Skeletal muscle satellite cell (primary cell): Measurements from ENCODE around the gene MRPL18.

ENCODE experiments used
- H3K27me3 ChIP-seq: 2 replicates; pipeline ENCODE4 v1.7.0; 2013; ENCODE audit warnings: low read length; ENCODE audit not compliant: control insufficient read depth, insufficient read depth
- H3K36me3 ChIP-seq: 2 replicates; pipeline ENCODE4 v1.7.0; 2013; ENCODE audit warnings: mild to moderate bottlenecking, control low read depth, low read length; ENCODE audit not compliant: insufficient read depth
- H3K4me1 ChIP-seq: 2 replicates; pipeline ENCODE4 v1.7.0; 2013; ENCODE audit warnings: low read length; ENCODE audit not compliant: control insufficient read depth, insufficient read depth
- H3K4me2 ChIP-seq: 2 replicates; pipeline ENCODE4 v1.7.0; 2013; ENCODE audit warnings: mild to moderate bottlenecking, low read length
- H3K4me3 ChIP-seq: 2 replicates; pipeline ENCODE4 v1.7.0; 2013; ENCODE audit warnings: low read length
- H3K9ac ChIP-seq: 2 replicates; pipeline ENCODE4 v1.7.0; 2013; ENCODE audit warnings: mild to moderate bottlenecking, low read depth, low read length, moderate library complexity
- H3K9me3 ChIP-seq: replicated peaks from 2 replicates; pipeline ENCODE4 v1.7.0; 2013; ENCODE audit warnings: mild to moderate bottlenecking, control low read depth, low read length

The MRPL18 gene

DNA sequence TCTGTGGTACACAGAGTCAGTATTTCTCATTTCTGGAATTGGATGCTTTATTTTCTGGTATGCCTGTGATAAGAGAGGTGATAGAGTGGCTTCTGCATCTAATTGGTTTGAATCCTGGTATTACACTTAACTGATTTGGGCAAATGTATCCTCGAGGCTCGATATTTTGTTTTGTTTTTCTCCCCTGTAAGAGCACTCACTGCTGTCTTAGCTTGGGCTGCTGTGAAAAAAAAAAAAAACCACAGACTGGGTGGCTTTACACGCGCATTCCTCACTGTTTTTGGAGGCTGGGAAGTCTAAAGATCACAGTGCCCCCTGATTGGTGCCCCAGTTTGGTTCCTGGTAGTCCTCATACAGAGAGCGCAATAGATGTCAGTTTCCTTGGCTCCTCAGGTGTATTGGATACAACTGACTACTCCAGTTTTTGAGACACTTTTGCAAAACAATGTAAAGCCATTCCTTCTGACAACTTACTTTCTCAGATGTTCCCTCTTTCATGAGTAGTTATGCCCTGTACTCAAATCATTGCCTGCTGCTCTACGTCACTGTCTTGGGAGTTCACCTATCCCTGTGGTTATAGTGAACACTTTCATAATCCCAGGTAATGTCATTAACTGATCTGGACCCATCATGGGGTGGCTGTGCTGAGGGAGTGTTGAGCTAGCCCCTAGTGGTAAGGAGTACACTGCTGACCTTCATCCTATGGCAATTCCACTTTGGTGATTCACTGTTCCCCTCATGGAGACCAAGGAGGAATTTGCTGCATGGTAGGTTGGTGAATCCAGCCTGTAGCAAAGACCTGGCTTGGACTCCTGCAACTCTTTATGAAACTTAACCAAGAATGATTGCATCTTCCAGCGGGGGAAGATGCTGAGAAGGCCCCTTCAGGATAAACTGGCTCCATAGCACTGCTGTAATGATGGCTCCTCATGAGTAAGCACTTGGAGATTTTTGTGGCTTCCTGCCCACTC, 32.0 kb upstream of the MRPL18 start:
- Histone ChIP-seq H3K9ac (no peak overlapping the region), H3K27me3 (no peaks in the 10 kb centered on the region), H3K36me3 (peaks cover 56% of the 10 kb centered on the region), H3K4me3 (no peak overlapping the region), H3K4me1 (peaks cover 41% of the 10 kb centered on the region), H3K4me2 (no peak overlapping the region), H3K9me3 (no peaks in the 10 kb centered on the region)

DNA sequence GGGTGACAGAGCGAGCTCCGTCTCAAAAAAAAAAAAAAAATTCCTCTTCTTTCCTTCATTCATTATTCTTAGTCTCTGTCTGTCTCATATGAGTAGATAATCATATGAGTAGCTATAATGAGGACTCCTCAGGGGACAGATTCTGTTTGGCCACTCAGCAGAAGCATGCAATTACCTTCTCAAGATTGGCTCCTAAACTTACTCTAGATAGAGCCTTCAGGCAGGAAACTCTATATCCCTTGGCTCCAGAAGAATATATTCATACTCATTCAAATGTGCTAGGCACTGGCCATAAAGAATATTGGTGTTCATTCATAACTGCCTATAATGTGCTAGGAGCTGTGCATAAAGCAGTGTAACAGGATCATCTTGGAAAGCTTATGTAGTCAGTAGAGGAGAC, 30.6 kb upstream of the MRPL18 start:
- peaks cover 47% of the 10 kb centered on the region for H3K36me3 ChIP-seq
- peaks cover 41% of the 10 kb centered on the region for H3K4me1 ChIP-seq
- no peak overlapping the region for H3K4me2 ChIP-seq
- H3K9me3 ChIP-seq, result no peaks in the 10 kb centered on the region
- no peak overlapping the region for H3K4me3 ChIP-seq
- H3K9ac ChIP-seq, result peak overlapping the region; percentile 52
- no peaks in the 10 kb centered on the region for H3K27me3 ChIP-seq

GRCh38 chr6:159760602-159761057, 29.6 kb upstream of the MRPL18 start:
- H3K27me3 ChIP-seq, result no peaks in the 10 kb centered on the region
- peak overlapping the region; percentile 99 for H3K4me2 ChIP-seq
- H3K36me3 ChIP-seq, result peaks cover 43% of the 10 kb centered on the region
- H3K9ac ChIP-seq, result peak overlapping the region; percentile 93
- peaks cover 36% of the 10 kb centered on the region for H3K4me1 ChIP-seq
- H3K4me3 ChIP-seq, result peak overlapping the region; percentile 98
- no peaks in the 10 kb centered on the region for H3K9me3 ChIP-seq

GRCh38 chr6:159761129-159761872, 29.0 kb upstream of the MRPL18 start:
- Histone ChIP-seq H3K36me3 (peaks cover 40% of the 10 kb centered on the region), H3K9me3 (no peaks in the 10 kb centered on the region), H3K4me3 (peak overlapping the region; percentile 98), H3K4me2 (peak overlapping the region; percentile 99), H3K27me3 (no peaks in the 10 kb centered on the region), H3K4me1 (peaks cover 36% of the 10 kb centered on the region), H3K9ac (peak overlapping the region; percentile 93)

DNA sequence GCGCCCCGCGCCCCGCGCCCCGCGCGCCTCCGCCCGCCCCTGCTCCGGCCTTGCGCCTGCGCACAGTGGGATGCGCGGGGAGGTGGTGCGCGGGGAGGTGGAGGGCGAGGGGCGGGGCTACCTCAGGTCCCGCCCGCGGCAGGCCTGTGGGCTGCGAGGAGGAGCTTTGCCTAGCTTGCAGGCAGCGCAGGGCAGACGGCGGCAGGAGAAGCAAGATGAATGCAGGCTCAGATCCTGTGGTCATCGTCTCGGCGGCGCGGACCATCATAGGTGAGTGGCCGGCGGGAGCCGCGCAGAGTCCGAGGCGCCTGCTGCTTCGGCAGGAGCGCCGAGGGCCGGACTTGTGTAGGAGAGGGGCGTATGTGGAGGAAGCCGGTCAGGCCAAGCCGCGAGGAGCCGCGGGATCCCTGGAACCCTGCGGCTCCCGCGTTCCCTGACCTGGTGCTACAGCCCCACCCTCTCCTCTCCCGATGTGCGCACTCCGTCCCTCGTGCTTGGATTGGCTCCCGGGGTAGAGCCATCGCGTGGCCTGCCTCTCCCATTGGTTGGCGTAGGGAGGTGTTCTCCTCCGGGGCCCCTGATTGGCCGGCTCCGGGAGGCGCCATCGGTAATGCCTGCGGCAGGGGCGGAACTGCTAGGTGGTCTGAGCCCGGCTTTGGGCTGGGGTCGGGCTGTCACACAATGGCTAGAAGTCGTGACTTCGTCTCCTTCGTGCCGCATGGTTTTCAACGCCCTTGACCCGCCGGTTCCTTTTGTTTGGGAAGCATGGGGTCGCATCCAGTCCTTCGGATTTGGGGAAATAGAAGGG, 28.2 kb upstream of the MRPL18 start, which contains the start of gene ACAT2:
ACAT2 (plus strand) TSS at position 173 of the 808 bp plus-strand sequence; CDS start at position 216, 43 bp downstream.
- H3K9ac ChIP-seq, result peak within 1 kb of the TSS; percentile 93
- peak within 1 kb of the TSS; percentile 99 for H3K4me2 ChIP-seq
- peak within 1 kb of the TSS; percentile 98 for H3K4me3 ChIP-seq
- H3K9me3 ChIP-seq, result no peaks in the 10 kb centered on the region
- no peaks in the 10 kb centered on the region for H3K27me3 ChIP-seq
- H3K36me3 ChIP-seq, result peaks cover 40% of the 10 kb centered on the region
- peaks cover 36% of the 10 kb centered on the region for H3K4me1 ChIP-seq

- H3K4me1 ChIP-seq, result peaks cover 36% of the 10 kb centered on the region
- peak overlapping the region; percentile 99 for H3K4me2 ChIP-seq
- peaks cover 43% of the 10 kb centered on the region for H3K36me3 ChIP-seq
- peak overlapping the region; percentile 93 for H3K9ac ChIP-seq
- no peaks in the 10 kb centered on the region for H3K27me3 ChIP-seq
- peak overlapping the region; percentile 98 for H3K4me3 ChIP-seq
- no peaks in the 10 kb centered on the region for H3K9me3 ChIP-seq
Measured at GRCh38 chr6:159762681-159763293, 27.5 kb upstream of the MRPL18 start.

- peaks cover 60% of the 10 kb centered on the region for H3K36me3 ChIP-seq
- no peak overlapping the region for H3K4me2 ChIP-seq
- peaks cover 10% of the 10 kb centered on the region for H3K4me1 ChIP-seq
- H3K9ac ChIP-seq, result no peak overlapping the region
- H3K9me3 ChIP-seq, result no peaks in the 10 kb centered on the region
- H3K27me3 ChIP-seq, result no peaks in the 10 kb centered on the region
- no peak overlapping the region for H3K4me3 ChIP-seq
Measured at GRCh38 chr6:159766906-159767305, 23.4 kb upstream of the MRPL18 start.

DNA sequence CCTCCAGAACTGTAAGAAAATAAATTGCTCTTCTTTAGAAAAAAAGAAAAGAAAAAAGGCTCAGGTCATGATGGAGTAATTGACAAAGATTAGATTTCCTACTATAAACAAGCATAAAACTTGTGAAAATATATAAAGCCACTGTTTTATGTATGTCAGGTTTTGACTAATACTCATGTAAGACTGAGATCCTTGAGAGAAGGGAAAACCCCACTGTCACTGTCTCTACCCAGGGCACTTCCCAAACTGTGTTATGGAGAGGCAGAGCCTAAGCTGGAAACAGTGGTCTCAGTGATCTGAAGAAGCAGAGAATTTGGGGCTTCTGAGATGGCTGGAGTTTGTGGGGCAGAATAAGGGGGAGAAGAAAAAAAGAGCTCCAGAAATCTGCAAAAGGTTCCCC, 20.8 kb upstream of the MRPL18 start:
- Histone ChIP-seq H3K27me3 (no peaks in the 10 kb centered on the region), H3K9me3 (no peaks in the 10 kb centered on the region), H3K4me1 (no peaks in the 10 kb centered on the region), H3K9ac (no peak overlapping the region), H3K36me3 (peaks cover 72% of the 10 kb centered on the region), H3K4me3 (no peak overlapping the region), H3K4me2 (no peak overlapping the region)

DNA sequence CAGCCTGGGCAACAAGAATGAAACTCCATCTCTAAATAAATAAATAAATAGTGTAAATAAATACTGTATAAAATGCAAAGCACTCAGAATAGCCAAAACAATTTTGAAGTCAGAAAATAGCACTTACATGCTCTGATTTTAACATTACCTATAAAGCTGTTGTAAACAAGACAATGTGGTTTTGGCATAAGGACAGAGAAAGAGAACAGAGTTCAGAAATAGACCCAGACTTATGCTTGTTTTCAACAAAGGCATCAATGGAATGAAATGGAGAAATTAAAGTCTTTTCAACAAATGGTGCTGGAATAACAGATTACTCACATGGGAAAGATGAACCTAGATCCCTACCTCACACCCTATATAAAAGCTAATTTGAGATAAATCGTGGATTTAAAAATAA, 18.1 kb upstream of the MRPL18 start:
- H3K9ac ChIP-seq, result no peak overlapping the region
- H3K36me3 ChIP-seq, result peaks cover 73% of the 10 kb centered on the region
- H3K9me3 ChIP-seq, result no peaks in the 10 kb centered on the region
- H3K4me2 ChIP-seq, result no peak overlapping the region
- no peaks in the 10 kb centered on the region for H3K27me3 ChIP-seq
- no peak overlapping the region for H3K4me3 ChIP-seq
- H3K4me1 ChIP-seq, result no peaks in the 10 kb centered on the region

GRCh38 chr6:159777240-159777904, 12.9 kb upstream of the MRPL18 start:
- no peaks in the 10 kb centered on the region for H3K27me3 ChIP-seq
- H3K9me3 ChIP-seq, result no peaks in the 10 kb centered on the region
- no peak overlapping the region for H3K4me2 ChIP-seq
- peaks cover 79% of the 10 kb centered on the region for H3K36me3 ChIP-seq
- no peaks in the 10 kb centered on the region for H3K4me1 ChIP-seq
- no peak overlapping the region for H3K9ac ChIP-seq
- no peak overlapping the region for H3K4me3 ChIP-seq
